ENCODE results near the gene HIC2.
"Not testable (repeated sequence)": the region's sequence is repeated elsewhere in the genome, so short reads cannot be mapped to it uniquely, and the experiment has no call there.

The HIC2 gene

DNA sequence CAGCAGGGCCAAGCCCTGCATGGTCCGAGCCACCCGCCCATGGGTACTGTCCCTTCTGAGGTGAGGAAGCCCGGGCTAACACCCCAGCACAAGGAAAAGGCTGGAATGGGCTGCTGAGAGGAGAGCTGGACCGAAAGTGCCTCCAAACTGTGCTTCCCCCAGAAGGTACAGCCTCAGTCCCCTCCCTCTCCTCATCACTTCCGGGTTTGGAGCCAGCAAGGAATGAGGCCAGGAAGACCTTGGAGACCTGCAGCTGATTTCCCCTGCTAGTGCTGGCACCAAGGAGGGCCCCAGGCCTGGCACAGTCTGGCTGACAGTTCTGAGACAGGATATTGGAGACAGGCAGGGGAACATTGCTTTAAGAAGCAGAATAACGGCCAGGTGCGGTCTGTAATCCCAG, 81.3 kb downstream of the HIC2 start:
- DNase-seq, result not testable (repeated sequence)

DNA sequence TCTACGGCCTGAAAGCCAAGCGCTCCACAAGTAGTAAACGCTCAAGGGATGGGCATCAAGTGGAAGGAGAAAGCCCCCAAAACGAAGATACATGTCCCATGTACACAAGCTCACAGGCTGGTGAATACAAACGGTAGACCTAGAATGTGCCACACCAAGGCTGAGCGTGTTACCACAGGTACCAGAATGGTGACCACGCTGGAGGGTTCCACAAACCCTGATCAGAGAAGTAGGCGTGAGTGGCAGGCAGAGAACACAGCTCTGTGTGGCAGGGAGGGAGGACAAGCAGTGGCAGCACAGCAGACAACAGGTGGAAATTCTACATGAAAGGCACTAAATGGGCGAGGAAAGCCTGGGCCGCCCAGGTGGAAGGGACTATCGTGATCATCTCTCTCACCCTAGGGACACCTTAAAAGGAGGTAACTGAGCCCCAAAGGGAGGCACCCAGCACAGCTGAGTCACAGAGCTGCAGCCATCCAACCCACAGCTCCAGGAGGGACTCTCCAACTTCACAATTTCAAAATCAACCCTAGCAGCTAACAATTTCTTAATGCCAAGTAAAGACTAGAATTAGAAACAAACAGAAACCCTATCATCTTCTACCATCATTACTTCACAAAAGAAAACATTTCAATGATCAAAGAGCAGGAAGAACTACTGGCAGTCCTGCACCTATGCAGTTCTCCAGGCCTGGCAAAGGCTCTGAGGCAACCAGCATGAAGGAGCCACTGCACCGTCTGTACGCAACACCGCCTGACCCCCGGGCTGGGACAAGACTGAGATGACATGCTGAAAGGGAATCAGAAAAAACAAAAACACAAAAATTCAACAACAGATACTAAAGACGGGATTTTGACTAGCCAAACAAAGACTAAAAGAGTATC, 82.7 kb downstream of the HIC2 start:
- not testable (repeated sequence) for DNase-seq
